ENCODE measurements around the gene NFAT5. TPM values are rescaled to one million over a fixed set of nuclear protein-coding genes. Genes with fewer than 3 reads are reported as not detected.

NFAT5 gene
- total RNA-seq, 2 donors from 2014 or later: 41.4 to 52.7 TPM

DNA sequence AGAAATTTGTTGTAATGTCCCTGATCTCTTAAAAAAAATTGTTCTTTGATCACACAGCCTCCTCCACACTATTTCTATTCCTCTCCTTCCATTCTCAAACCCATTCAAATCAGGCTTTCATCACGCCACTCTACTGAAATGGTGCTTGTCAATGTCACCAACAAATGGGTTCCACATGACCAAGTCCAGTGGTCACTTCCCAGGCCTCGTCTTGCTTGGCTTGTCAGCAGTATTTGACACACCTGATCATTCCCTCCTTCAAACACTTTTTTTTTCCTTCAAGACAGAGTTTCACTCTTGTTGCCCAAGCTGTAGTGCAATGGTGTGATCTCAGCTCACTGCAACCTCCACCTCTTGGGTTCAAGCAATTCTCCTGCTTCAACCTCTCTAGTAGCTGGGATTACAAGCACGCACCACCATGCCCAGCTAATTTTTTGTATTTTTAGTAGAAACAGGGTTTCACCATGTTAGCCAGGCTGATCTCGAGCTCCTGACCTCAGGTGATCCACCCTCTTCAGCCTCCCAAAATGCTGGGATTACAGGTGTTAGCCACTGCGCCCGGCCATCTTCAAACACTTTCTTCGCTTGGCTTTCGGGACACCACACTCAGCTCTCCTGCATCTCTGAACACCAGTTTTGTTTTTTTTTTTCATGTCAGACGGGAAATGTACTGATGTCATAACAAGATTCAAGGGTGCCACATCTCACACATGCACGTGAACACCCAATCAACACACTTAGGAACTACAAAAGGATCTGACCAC lies 142.3 kb downstream of the NFAT5 start:
- no peaks in the 10 kb centered on the region for H3K9me3 ChIP-seq
- peaks cover 8% of the 10 kb centered on the region for H3K4me1 ChIP-seq (replicated peaks)
- no peaks in the 10 kb centered on the region for H3K27me3 ChIP-seq (replicated peaks; ENCODE audit: insufficient read depth)
- 83% methylated on average over 10 of the region's 10 CpGs for WGBS
- H3K27ac ChIP-seq: no peak overlapping the region
- H3K4me3 ChIP-seq: no peak overlapping the region
- intact Hi-C loops (cut with DNase I): loop anchor here (2.0 to 5.0 kb wide), 2 partner anchors 47 to 311 kb away; partner anchors contain the start of gene NOB1
- no peak for DNase-seq (ENCODE audit: low spot score)
- TF ChIP-seq POLR2AphosphoS5 (IDR thresholded peaks at IDR 0.05) (no peak), POLR2A (IDR thresholded peaks at IDR 0.05) (no peak)
- TF ChIP-seq, protein P1, sequence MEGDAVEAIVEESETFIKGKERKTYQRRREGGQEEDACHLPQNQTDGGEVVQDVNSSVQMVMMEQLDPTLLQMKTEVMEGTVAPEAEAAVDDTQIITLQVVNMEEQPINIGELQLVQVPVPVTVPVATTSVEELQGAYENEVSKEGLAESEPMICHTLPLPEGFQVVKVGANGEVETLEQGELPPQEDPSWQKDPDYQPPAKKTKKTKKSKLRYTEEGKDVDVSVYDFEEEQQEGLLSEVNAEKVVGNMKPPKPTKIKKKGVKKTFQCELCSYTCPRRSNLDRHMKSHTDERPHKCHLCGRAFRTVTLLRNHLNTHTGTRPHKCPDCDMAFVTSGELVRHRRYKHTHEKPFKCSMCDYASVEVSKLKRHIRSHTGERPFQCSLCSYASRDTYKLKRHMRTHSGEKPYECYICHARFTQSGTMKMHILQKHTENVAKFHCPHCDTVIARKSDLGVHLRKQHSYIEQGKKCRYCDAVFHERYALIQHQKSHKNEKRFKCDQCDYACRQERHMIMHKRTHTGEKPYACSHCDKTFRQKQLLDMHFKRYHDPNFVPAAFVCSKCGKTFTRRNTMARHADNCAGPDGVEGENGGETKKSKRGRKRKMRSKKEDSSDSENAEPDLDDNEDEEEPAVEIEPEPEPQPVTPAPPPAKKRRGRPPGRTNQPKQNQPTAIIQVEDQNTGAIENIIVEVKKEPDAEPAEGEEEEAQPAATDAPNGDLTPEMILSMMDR (IDR thresholded peaks at IDR 0.05): no peak
- no peaks in the 10 kb centered on the region for H3K36me3 ChIP-seq

DNA sequence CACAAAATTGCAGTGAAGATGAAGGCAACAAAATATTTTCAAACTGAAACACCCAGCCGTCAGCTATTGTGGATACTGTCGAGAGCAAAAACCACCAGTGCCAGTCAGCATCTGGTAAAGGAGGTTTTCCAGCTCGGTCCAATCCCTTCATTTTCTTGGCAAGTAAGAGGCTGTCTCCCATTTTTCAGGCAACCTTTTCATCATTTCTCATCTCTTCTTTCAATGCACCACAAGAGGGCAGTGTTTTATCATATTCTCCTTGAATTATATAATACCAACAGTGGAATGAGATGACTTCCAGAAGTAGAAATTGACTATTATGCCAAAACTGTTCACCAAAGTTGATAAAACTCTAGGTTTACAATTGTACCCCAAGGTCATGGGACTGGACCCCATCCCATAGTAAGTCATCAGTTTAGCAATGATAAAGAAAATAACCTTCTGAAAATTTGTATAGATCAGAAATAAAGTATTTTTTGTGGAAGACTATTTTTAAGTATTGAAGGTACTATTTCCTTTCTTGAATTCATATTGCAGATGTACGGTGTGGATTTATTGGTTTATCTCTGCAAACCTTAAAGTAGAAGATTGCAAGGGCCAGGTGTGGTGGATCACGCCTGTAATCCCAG lies 143.8 kb downstream of the NFAT5 start:
- intact Hi-C loops (cut with DNase I): loop anchor here (2.0 to 5.0 kb wide), 2 partner anchors 45 to 312 kb away; partner anchors contain the start of gene NOB1
- no peak overlapping the region for H3K4me3 ChIP-seq
- 35% methylated on average over 5 of the region's 5 CpGs for WGBS
- H3K4me1 ChIP-seq (replicated peaks): peaks cover 8% of the 10 kb centered on the region
- H3K27me3 ChIP-seq (replicated peaks; ENCODE audit: insufficient read depth): no peaks in the 10 kb centered on the region
- H3K27ac ChIP-seq: peak overlapping the region in 1 of 2 donors; percentile 4
- H3K36me3 ChIP-seq: no peaks in the 10 kb centered on the region
- DNase-seq (ENCODE audit: low spot score): peak; percentile 27
- no peaks in the 10 kb centered on the region for H3K9me3 ChIP-seq
- TF ChIP-seq POLR2A (IDR thresholded peaks at IDR 0.05): no peak
- TF ChIP-seq, protein P1 (IDR thresholded peaks at IDR 0.05): peak; percentile 57 to 90 (median 82)
- peak; percentile 70 for TF ChIP-seq POLR2AphosphoS5 (IDR thresholded peaks at IDR 0.05)

DNA sequence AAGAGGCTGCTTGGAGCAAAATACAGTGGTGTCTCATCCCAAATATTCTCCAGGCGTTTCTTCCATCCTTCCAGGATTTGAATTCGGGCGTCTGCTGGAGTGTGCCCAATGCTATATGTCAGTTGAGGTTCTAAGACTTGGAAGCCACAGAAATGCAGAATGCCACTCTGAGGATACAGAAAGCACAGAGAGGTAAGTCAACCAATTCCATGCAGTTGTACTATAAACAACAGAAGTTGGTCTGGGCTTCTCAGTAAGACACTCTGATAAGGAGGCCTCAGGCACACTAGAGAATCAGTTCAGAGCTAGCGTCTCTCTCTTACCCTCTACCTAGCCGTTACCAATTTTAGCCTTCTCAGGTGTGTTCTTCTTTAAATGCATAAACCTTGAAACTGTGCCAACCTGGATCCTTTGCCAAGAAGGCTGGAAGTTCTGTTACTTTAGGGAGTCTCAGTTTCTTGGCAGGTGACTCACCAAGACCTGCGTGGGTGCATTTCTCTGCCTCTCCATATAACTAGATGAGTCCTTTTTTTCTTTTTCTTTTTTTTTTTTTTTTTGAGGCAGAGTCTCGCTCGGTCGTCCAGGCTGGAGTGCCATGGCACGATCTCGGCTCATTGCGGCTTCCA lies 145.5 kb downstream of the NFAT5 start:
- no peaks in the 10 kb centered on the region for H3K36me3 ChIP-seq
- DNase-seq (ENCODE audit: low spot score): peak; percentile 87

DNA sequence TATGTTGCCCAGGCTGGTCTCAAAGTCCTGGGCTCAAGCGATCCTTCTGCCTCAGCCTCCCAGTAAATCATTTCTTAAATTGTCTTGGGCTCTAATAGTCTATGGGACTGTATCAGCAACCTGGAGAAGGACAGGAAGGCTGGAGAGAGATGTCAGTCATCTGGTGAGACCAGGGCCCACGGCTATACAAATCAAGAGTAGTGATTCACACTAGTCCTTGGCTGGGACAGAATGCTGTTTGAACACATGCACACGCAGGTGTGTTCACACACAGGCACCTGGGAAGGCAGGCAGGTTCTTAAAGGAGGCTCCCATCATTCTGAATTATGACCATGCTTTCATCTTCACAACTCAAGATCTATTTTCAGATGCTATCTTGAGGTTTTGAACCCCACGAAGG lies 146.5 kb downstream of the NFAT5 start:
- TF ChIP-seq POLR2AphosphoS5 (IDR thresholded peaks at IDR 0.05): no peak
- TF ChIP-seq, protein P1 (IDR thresholded peaks at IDR 0.05): no peak
- no peak for TF ChIP-seq POLR2A (IDR thresholded peaks at IDR 0.05)
- Histone ChIP-seq H3K4me1 (replicated peaks) (no peaks in the 10 kb centered on the region), H3K27ac (no peak overlapping the region), H3K9me3 (no peaks in the 10 kb centered on the region), H3K27me3 (replicated peaks; ENCODE audit: insufficient read depth) (no peaks in the 10 kb centered on the region), H3K4me3 (no peak overlapping the region), H3K36me3 (no peaks in the 10 kb centered on the region)
- DNase-seq (ENCODE audit: low spot score): no peak
- WGBS: 74% methylated on average over 4 of the region's 4 CpGs
- intact Hi-C loops (cut with DNase I): no loop called here

More for the DNA sequence above, 145.5 kb downstream of the NFAT5 start:
- H3K27ac ChIP-seq: peak overlapping the region in 1 of 2 donors; percentile 2
- H3K27me3 ChIP-seq (replicated peaks; ENCODE audit: insufficient read depth): no peaks in the 10 kb centered on the region
- no peak overlapping the region for H3K4me3 ChIP-seq
- WGBS: 31% methylated on average over 12 of the region's 12 CpGs
- TF ChIP-seq POLR2AphosphoS5 (IDR thresholded peaks at IDR 0.05) (peak; percentile 67), POLR2A (IDR thresholded peaks at IDR 0.05) (no peak)
- TF ChIP-seq, protein P1 (IDR thresholded peaks at IDR 0.05): no peak
- no peaks in the 10 kb centered on the region for H3K9me3 ChIP-seq
- intact Hi-C loops (cut with DNase I): no loop called here
- peaks cover 7% of the 10 kb centered on the region for H3K4me1 ChIP-seq (replicated peaks)

Data from prostate gland (tissue), 2 donors.